ENCODE data around the gene DYNLT3.

GRCh38 chrX:37847733-37848197 is 394 bp upstream of the DYNLT3 start:
- TF ChIP-seq FOXM1 (IDR thresholded peaks at IDR 0.05; ENCODE audit: borderline replicate concordance) (no peak), NFRKB (IDR thresholded peaks at IDR 0.05) (no peak), CTBP1 (IDR thresholded peaks at IDR 0.05; ENCODE audit: borderline replicate concordance) (no peak), BHLHE40 (IDR thresholded peaks at IDR 0.05; ENCODE audit: borderline replicate concordance) (no peak), FOXA1 (IDR thresholded peaks at IDR 0.05) (no peak), SUZ12 (IDR thresholded peaks at IDR 0.05) (no peak), HDGF (IDR thresholded peaks at IDR 0.05; ENCODE audit: borderline replicate concordance) (no peak), ZNF384 (IDR thresholded peaks at IDR 0.05) (no peak), TARDBP (IDR thresholded peaks at IDR 0.05) (no peak)
